ENCODE results near the gene STAG2.
A peak's percentile ranks its signal among the peaks of the same experiment; 100 is the strongest.
"Not testable (repeated sequence)": the region's sequence is repeated elsewhere in the genome, so short reads cannot be mapped to it uniquely, and the experiment has no call there.

STAG2 gene

GRCh38 chrX:124045109-124045508 is 83.6 kb downstream of the STAG2 start:
- peak; percentile 9 for DNase-seq

GRCh38 chrX:124084417-124084816 is 122.9 kb downstream of the STAG2 start:
- not testable (repeated sequence) for DNase-seq

GRCh38 chrX:124085063-124085462 is 123.6 kb downstream of the STAG2 start:
- no peak for DNase-seq

- DNase-seq, result no peak
These were observed 124.9 kb downstream of the STAG2 start for GRCh38 chrX:124086411-124086810.

GRCh38 chrX:124087000-124087746 is 125.7 kb downstream of the STAG2 start:
- no peak for DNase-seq

GRCh38 chrX:124093222-124093621 is 131.7 kb downstream of the STAG2 start:
- DNase-seq, result no peak

GRCh38 chrX:124097116-124097515 is 135.6 kb downstream of the STAG2 start:
- no peak for DNase-seq

- DNase-seq, result peak; percentile 35
These were observed 136.6 kb downstream of the STAG2 start for GRCh38 chrX:124098089-124098488.

- no peak for DNase-seq
These were observed 142.5 kb downstream of the STAG2 start for GRCh38 chrX:124103966-124104365.

GRCh38 chrX:124104512-124104911 is 143.0 kb downstream of the STAG2 start:
- not testable (repeated sequence) for DNase-seq

- no peak for DNase-seq
These were observed 152.4 kb downstream of the STAG2 start for GRCh38 chrX:124113621-124114600.

GRCh38 chrX:124117325-124117724 is 155.8 kb downstream of the STAG2 start:
- no peak for DNase-seq

GRCh38 chrX:124125471-124125870 is 164.0 kb downstream of the STAG2 start:
- DNase-seq, result peak; percentile 1

- DNase-seq, result no peak
These were observed 166.0 kb downstream of the STAG2 start for GRCh38 chrX:124127496-124127895.

GRCh38 chrX:124132437-124132836 is 170.9 kb downstream of the STAG2 start:
- DNase-seq, result not testable (repeated sequence)

- DNase-seq, result no peak
These were observed 184.2 kb downstream of the STAG2 start for GRCh38 chrX:124145749-124146148.

GRCh38 chrX:124151195-124151594 is 189.7 kb downstream of the STAG2 start:
- DNase-seq, result no peak
